GM21515 (cell line): ENCODE data around the gene SLC8A3.

Source experiments
- ATAC-seq: cut with Tn5 transposase; IDR thresholded peaks from one replicate; pipeline ENCODE4 v1.9.1; 2021; ENCODE audit not compliant: unreplicated experiment

The SLC8A3 gene

DNA sequence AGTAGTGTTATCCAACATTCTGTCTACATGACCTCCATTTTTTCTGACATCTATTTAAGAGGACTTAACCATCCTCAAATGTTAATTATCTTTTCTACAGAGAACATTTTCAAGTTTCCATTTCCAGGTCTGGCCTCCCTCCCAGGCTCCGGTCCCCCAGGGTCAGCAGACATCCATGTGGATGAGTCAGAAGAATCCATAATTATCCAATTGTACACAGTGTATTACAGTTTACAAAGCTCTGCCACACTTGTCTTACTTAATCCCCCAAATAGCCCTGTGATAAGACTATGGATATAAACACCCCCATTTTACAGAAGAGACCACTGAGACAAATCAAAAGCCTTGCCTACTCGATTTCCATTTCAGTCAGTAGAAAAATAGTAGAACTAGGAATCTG is 65.0 kb downstream of the SLC8A3 start:
- no peak for ATAC-seq

DNA sequence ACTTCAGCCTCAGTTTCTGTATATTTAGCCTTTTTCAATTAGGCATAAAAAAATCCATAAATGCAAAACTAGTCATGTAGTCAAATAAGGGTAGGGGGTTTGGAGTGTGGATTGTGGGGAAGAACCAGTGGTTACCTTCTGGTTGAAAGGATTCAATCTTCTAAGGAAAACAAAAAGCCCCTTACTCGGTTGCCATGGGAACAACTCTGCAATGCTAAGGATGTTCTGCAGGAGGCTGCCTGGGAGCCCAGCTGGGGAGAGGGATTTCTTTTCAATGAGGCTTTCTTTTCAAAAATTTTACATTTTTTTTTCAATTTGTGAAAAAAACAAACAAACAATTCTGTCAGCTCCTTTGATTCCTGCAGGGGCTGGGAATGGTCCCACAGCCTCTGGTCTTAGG is 67.2 kb downstream of the SLC8A3 start:
- ATAC-seq, result no peak

DNA sequence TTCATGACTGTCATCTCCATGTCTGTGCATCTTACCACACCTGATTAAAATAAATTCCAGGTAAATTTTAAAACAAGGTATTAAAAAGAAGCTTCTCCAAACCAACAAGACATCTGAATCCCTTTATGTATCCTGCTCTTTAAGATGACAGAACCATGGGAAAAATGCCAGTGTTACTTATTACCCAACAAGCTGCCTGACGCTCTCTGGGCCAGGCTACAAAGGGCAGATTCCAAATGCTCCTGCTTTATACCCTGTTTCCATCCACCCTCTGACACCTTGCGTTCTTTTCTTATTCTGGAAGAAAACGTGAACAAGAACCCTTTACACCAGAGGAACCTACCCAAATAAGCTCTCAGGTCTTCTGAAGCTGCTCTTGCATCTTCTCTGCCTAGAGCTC is 70.7 kb downstream of the SLC8A3 start:
- no peak for ATAC-seq

DNA sequence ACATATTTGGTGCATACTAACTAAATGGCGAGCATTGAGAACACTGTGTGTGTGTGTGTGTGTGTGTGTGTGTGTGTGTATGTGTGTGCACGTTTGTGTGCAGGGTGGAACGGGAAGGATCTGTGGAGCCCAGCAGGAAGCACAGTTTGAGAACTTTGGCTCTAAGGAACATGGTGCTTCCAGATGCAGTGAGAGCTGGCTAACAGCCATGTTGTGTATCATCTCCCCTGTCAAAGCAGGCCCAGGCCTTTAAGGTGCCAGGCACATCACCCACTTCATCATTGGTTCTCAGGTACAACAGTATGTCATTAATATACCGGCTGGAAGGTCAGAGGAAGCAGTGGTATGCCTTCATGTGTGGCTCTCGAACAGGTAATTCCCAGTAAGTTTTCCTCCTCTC is 72.5 kb downstream of the SLC8A3 start:
- ATAC-seq, result no peak

DNA sequence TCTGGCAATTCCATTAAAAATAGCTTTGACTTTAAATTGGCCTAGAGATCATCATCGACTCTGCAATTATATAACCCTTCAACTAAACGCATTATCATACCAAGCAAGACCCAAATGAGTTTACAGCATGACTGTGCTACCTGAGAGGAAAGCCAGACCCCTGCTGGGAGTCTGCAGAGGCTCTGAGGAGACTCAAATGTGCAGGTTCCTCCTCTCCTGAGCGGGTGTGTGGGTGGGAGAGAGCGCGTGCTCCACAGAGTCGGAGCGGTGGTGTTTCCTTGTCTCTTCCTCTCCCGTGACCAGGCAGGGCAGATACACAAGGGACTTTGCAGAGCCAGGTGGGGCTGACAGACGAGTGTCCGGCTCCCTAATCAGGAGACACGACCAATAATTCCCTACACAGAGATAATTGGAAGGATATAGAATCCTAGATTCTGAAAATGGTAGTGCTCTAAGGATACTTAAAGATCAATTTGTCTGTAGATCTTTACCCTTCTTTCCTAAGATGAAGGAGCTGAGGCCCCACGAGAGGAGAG is 74.1 kb downstream of the SLC8A3 start:
- no peak for ATAC-seq

DNA sequence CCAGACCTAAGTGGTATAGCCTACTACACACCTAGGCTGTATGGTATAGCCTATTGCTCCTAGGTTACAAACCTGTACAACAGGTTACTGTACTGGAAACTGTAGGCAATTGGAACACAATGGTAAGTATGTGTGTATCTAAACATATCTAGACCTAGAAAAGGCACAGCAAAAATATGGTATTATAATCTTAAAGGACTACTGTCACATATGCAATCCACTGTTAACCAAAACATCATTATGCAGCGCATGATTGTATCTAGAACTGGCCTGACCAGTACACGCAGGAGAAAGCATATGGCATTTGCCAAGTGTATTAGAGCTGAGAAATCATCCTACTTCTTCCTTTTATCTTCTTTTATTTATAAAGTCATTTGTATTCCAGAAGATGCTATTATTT is 75.5 kb downstream of the SLC8A3 start:
- no peak for ATAC-seq

DNA sequence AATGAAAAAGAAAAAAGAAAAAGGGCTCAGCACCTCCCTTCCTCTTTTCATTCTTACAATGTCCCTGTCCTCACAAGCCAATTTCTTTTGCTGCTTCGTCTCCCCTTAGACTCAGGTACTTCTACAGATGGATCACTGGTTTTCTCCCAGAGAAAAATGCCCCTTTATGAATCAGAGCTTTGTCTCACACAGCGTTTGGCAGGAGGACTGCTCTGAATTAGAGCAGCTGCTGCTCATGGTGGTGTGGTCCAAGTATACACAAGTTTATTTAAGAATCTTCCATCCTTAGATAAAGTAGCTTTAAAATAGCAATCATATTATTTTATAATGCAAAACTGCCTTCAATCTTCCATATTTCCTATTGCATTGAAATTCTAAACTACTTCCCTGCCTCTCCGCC is 80.3 kb downstream of the SLC8A3 start:
- no peak for ATAC-seq

DNA sequence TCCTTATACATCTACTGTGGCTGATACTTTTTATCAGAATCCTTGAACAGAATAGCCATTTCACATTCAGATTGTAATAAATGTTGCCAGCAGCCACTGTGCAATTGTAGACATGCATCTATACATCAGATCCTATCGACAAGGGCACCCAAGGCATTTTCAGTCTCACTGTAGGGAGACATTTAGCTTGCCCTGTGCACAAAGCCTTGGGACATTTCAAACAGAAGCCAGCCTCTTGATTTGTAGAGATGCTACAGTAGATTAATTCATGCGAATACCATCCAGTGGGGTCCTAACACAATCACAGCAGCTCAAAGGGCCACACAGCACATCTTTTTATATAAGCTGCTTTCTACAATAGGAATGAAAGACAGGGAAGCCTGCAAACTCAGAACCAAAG is 81.4 kb downstream of the SLC8A3 start:
- ATAC-seq, result no peak

DNA sequence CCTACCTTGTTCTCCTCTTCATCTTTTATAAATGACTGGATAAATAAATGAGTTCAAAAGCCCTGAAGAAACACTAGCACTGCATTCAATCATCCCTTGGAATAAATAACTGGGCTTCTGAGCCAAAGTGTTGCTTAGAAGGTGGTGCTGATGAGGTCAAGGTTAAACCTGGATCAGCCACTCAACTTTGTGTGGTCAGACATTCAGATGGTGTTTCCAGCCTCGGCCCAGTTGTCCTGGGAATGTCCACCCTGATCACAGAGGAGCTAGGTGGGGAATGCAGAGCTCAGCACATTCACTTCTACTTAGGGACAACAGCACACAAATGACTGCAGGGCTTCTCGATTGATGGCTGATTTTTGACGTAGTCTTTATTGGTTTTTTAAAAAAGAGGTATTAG is 88.7 kb downstream of the SLC8A3 start:
- ATAC-seq, result no peak

DNA sequence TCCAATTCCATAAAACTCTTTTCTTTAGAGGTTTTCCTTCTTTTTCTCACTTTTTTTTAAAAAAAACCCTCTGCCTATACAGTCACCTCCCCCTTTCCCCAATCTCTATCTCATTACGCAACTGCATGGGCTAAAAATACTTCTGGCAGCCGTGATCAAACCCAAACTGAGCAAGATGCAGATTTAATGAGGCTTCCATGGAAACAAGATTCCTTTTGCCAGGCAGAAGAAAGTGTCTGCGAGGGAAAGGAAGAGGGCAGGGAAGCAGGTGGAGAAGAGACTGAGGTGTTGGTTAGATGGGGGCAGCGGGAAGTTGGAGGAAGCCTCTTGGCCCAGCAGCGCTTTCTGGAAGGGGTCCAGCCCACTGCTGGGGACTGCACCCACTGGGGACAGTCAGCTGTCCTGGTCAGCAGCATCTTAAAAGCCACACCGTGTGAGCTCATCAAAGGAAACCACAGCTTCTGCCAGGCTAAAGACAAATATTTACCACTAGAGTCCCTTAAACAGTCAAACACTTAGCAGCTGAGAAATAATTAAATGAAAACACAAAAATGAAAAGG is 90.4 kb downstream of the SLC8A3 start:
- ATAC-seq, result no peak

DNA sequence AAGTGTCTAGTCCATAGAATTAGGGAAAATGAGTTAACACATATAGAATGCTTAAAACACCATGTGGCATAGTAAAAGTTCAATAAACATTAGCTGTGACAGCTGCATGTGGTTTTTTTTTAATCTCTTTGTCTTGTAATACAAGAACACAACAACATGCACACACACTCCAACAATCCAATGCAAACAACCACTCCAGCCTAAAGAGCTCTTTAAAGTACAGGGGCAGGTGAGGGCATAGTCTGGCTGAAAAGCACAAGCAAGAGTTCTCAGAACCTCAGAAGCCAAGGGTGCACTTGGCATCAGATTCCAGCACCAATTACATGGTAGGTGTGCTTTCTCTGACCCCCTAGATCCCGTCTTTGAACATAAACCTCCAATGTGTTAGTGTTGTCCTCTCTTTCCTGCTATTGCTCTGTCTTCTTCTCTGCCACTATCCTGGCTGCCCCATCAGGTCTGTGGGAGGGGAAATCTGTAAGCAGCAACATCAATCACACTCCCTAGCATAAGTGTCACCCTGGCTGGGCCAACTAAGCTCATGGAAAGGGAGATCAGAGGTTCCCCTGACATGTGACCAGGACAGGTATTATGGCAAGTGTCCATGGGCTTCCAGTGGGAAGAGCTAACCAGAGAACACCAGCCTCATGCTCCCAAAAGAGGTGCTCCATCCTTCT is 91.0 kb downstream of the SLC8A3 start:
- no peak for ATAC-seq

DNA sequence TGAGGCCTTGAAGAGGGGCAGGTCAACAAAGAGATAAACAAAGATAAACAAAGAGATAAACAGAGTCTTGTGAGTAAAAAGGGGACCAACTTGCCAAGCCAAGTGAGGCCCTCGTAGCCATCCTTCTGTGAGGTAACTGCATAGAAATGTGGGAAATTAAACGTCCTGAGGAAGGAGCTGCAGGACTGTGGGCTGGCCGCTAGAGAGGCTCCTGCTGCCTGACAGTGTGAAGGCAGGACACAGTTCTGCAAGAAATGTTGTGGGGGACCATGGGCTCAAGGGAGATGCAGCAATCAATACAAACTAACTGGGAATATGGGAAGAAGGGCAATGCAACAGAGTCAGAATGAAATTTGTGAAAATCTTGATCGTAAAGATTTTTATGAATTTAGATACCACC is 91.9 kb downstream of the SLC8A3 start:
- ATAC-seq, result no peak

DNA sequence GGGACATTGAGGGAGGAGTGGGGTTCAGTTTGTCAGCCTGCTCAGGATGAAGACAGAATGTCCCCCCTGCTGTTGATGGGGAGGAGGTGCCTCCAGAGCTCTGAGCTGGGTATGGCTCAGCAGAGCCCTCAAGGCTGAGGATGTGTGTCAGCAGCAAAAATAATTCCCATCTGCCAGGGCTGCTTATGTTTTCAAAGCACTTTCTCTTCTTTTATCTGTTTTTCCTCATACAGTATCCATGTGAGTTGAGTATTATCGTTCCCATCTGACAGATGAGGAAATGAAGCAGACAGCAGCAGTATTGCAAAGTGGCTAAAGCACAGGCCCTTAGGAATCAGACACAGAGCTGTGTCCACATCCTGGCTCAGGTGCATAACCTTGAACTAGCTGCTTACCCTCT is 94.1 kb downstream of the SLC8A3 start:
- no peak for ATAC-seq

DNA sequence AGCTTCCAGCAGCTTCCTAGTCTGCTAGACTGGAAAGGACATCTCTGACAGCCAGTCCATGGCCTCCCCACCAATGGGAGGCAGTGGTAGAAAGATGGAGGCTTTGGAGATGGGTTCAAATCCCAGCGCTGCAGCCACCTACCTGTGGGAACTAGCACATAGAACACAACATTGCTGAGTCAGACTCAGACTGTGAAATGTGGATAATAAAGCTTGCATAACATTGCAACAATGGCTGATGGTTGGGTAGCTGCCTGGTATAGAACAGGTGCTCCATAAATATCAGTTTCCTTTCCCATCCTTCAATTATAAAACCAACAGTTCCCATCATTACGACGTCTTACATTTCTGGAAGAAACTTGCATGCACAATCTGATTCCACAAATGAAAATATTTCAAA is 94.6 kb downstream of the SLC8A3 start:
- no peak for ATAC-seq

DNA sequence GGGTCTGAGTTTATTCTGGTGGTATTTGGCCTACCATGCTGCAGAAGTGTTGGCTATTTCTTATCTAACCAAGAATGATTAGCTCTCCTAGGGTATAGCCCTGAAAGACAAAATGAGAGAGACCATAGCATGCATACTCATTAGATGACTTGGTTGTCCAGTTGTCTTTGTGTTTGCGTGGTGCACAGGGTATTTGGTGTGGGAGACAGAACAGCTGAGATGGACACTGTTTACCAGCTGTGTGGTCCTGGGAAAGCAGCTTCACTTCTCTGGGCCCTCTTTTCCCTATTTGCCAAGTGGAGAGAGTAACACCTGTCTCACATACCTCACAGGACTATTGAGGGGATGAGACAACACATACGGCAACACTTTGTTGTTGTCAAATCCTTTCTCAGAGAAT is 95.6 kb downstream of the SLC8A3 start:
- no peak for ATAC-seq

DNA sequence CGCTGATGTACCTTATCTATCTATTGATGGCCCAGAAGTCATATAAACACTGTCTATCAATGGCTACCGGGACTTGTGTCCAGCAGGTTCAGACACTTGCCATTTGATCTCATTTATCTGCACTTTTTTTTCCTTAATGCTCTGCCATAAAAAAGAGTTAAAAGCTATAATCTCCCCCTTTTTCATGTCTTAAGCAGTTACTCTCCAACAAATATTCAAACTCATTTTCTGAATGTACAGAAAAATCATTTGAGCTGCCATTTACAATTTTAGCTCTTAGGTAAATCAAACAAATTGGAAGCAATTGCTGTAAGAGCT is 101.4 kb downstream of the SLC8A3 start:
- no peak for ATAC-seq

DNA sequence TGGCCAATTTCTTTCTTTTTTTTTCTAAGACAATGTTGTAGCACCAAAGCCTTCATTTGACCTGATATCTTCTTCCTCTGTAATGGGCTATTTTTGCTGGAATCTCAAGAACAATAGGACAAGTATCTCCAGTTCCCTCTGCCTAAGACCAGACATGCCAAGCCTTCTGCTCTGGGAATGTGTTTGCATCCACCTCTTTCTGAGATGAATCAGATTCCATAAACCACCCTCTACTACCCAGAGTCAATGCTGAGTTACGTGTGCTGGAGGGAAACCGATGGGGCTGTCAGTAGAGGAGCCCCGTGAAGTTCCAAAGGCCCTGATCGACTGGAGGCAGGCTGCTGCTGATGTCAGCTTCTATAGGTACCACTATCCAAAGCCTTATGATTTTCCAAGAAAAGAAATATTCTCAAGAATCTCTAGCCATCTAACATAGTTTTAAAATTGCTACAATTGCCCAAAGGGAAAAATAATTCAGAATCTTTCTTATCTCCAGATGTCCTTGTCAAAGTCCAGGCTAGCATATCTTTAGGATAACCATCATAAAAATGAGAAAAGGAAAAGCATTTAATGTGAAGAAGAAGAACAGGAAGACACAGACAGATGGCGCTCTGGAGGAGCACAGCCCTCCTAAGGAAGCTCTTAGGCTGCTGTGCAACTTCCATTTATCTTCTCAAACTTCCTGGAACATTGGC is 101.9 kb downstream of the SLC8A3 start:
- no peak for ATAC-seq

DNA sequence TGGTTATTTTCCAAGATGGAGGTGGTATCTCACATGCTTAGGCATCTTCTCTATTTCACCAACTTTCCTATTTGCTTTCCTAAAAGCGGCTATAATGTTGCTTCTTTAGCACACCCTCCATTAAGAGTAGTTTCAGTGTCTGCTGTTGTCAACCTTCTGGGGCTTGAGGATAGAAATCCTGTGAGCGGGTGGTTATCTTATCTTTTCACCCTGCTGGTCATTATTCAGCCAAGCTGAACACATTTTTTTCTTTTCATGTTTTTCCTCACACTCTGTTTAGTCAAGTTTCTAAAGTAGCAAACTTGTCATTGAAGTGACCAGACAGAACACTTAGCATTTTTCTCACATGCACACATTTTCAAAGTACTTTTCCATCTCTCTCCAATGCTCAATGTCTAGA is 104.5 kb downstream of the SLC8A3 start:
- ATAC-seq, result no peak

DNA sequence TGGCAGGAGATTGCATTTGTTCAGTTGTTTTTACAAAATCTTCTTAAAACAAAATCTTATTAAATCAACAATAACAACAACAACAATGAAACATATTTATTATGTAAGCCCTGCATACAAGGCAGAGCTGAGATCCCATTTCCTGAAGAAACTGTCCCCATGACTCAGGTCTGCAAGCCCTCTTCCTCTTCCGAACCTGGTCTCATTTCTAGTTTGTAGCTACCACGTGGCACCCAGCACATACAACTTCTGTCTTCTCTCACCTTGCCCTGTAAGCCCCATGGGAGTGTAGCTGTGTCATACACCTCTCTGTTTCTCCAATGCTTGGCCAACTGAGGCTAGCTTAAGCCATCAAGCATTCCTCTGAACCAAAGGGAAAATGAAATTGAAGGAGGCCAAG is 106.4 kb downstream of the SLC8A3 start:
- ATAC-seq, result no peak

DNA sequence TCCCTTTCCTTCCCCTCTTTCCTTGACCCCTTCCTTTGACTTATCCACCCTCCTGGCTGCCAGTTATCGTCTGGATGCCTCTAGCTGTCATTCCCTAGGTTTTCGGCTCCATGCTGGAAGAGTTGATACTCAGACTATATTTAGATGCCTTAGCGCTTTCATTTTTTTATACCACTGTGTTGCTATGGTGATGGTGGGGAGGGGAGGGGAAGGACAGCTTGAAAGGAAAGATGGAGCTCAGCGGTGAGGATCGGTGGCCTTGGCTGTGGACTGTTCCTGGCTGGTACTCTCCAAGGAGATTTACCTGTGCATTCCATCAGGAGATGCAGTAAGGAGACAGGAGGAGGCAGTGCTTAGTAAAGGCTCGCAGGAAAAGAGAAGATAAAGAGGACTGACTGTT is 108.7 kb downstream of the SLC8A3 start:
- ATAC-seq, result no peak

DNA sequence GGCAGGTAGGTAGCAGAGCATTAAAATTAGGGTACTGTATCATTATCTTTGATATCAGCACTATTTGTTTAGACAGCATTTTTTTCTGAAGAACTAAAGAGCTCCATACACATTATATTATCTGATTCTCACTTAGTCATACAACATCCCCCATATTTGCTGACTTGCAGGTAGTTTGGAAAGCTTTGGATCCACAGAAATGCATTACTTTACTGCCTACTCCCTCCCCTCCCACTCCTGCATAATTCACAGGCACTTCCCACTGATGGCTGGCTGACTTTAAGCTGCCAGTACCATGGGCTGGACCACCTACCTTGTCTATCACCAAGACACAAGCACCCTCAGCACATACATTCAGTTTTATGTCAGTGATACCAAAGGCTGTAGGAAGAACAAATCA is 110.4 kb downstream of the SLC8A3 start:
- ATAC-seq, result no peak

DNA sequence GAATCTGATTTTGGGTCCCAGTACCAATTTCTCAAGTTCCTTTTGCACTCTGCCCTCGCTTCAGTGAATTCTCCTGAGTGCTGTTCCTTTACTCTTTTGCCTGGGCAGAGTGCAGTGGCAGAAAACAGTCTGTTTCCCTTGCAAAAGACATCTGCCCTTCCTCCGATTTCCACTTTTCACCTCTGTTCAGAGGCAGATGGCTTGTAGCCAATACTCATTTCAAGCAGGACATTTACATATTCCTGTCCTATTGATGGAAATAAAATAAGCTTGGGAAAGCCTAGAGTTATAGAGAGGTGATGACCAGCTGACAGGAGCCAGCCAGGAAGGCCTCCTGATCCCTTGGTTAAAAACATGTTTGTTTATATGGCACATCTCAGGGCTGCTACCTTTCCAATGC is 111.0 kb downstream of the SLC8A3 start:
- no peak for ATAC-seq

DNA sequence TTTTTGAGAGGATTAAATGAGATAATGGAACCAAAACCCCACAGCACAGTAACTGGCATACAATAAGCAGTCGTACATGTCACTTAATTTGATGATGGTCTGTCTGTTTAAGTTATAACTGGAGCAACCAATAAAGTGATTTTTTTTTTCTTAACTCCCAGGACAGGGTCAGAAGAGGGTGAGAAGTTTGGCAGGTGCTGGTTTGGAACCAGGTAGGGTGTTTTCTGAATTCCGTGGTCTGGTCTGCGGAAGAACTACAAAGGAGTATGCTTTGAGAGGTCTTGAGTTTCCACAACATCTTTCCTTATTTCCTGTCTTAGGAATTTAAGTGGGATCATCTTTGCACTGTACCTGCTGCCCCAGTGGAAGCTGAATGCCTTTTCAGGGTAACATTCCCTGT is 111.7 kb downstream of the SLC8A3 start:
- ATAC-seq, result no peak
